ENCODE measurements around the gene TSEN54. TPM values are rescaled to one million over a fixed set of nuclear protein-coding genes. Genes with fewer than 3 reads are reported as not detected.
A peak's percentile ranks its signal among the peaks of the same experiment; 100 is the strongest.

Gene TSEN54
- total RNA-seq, 1 donor from 2014 or later, result 23.2 TPM

- ATAC-seq, result peak; percentile 33
Observed at GRCh38 chr17:75504347-75505151, 11.8 kb upstream of the TSEN54 start.

GRCh38 chr17:75505152-75505409 is 11.2 kb upstream of the TSEN54 start:
- ATAC-seq, result no peak

GRCh38 chr17:75505640-75506039 is 10.7 kb upstream of the TSEN54 start:
- no peak for ATAC-seq

DNA sequence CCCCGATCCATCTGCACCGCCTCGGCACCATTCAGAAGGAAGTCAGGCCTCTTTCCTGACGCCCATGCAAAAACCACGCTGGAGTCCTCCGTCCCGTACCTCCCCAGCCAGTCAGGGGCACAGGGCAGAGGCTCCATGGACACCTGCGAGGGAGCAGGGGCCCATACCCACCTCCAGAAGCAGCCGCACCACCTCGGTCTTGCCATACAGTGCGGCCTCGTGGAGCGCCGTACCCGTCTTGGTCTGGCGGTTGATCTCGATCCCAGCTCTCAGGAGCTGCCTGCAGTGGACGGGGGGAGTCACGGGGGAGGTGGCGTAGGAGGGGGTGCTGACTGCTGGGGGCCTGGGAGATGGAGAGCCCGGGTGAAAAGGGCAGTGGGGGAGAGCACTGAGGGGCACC is 10.2 kb upstream of the TSEN54 start:
- no peak for ATAC-seq

GRCh38 chr17:75506888-75507287 is 9.4 kb upstream of the TSEN54 start:
- no peak for ATAC-seq

DNA sequence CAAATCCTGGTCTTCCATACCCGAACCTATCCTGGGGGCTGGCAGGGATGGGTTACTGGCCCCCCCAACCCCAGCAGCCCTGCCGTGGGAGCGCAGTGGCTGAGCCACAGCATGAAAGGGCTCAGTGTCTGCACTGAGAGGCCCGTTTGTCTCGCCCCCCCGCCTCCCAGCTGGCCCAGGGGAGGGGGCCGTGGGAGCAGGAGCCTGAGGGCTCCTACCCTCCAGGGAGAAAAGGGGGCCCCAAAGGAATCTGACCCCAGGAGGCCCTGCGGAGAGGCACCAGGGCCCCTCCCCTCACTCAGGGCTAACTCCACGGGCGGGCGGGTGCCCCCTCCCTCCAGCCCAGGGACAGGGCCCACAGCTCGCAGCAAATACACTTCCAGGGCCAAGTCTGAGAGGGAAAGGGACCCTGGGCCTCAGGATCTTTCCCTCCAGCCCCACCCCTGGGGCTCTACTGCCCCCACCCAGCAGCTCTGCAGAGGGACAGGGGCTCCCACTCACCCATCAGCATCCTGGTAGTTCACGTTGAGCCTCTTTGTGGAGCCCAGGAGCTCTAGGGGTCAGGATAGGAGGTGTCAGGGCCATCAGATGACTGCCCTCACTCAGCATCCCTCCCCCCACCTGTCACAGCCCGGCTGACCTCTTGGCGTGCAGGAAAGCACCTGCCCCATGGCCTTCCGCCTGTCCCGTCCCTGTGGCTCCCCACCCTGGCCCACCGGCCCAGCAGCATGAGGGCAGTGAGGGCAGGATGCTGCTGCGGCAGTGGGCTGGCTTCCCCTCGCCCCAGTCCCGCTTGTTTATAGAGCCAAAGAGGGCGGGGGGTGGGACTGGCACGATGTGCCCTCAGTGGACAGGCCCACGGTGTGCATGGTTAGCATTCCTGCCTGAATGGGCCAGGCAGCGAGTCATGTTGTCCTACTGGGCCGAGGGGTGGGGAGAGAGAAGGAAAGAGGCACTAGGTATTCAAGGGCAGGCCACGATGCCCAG is 8.3 kb upstream of the TSEN54 start:
- ATAC-seq, result no peak

DNA sequence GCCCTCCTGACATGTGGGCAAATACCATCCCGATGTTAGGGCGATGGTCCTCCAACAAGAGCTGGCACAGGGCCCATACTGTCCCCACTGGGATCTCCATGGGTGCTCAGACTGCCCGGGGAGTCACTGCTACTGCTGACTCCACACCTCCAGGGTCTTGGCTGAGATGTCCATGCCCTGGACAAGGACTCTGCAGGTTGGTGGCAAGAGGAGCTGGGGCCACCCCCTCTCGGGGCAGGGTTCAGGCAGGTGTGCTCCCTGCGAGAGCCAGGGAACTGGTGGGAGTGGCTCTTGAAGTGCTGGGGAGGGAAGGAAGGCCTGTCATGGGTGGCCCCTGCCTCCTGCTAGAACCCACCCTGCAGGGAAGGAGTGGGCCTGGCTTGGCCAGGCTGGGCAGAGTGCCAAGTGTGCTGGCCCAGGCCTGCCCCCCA is 7.4 kb upstream of the TSEN54 start:
- ATAC-seq, result no peak

- peak; percentile 16 for ATAC-seq
Observed at GRCh38 chr17:75509528-75510258, 6.6 kb upstream of the TSEN54 start.

DNA sequence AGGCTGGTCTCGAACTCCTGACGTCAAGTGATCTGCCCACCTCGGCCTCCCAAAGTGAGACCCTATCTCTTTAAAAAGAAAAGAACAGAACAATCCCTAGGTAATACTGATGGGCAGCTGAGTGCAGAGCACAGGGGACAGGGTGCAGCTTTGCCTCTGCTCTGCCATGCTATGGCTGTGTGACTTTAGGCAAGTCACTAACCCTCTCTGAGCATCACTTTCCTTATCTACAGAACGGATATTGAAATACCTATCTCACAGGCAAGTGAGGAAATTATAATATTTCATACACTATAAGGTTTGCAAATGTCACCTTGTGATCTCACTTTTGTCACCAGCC is 5.1 kb upstream of the TSEN54 start:
- no peak for ATAC-seq

GRCh38 chr17:75511610-75512575 is 4.4 kb upstream of the TSEN54 start:
- no peak for ATAC-seq

DNA sequence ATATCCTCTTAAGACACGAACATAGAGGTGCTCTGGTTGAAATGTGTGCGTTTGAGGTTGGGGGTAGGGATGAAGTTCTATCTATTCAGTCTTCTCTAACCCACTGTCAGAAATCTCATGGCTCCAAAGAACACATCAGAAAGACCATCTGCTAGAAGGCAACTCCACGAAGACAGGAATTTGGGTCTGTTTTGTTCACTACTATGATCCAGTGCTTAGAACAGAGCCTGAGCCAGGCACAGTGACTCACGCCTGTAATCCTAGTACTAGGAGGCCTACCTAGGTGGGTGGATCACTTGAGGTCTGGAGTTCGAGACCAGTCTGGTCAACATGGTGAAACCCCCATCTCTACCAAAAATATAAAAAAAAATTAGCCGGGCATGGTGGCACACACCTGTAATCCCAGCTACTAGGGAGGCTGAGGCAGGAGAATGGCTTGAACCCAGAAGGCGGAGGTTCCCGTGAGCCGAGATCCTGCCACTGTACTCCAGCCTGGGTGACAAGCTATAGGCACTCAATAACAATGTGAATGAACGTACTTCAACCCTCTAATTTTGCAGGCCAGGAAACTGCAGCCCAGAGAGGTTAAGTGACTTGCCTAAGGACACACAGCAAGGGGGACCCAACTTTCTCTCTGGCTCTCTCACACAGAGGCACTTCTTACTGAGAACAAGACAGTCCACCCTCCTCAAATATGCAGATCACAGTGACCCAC is 3.2 kb upstream of the TSEN54 start:
- no peak for ATAC-seq

- ATAC-seq, result no peak
Observed at GRCh38 chr17:75513641-75514000, 2.7 kb upstream of the TSEN54 start.

DNA sequence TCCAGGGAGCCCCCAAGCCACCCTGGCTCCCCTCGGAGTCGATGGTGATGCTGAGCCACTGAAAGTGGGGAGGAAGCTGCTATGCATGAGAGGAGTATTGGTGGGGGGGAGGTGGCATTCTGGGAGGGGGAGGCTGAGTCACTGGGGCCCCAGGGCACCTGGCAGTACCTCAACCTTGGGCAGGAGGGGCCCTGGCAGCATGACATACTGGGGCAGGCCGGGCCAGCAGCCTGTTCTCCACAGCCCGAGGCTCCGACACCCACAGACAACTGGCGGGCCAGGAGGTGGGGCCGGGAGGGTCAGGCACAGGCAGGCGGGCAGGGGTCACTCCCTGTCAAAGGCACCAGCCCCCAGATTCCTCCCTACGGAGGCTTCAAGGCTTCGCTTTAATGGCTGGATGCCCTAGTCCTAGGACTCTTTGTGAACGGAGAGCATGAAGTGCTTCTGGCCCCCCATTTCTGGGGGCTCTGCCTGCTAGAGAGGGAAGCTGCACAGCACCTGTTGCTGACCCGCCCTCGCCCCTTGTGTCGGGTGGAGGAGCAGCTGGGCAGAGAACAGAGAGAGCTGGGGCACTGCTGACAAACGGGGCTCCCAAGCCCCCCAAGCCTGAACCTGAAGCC is 1.9 kb upstream of the TSEN54 start:
- ATAC-seq, result peak; percentile 44

GRCh38 chr17:75514919-75515495 is 1.3 kb upstream of the TSEN54 start:
- ATAC-seq, result peak; percentile 1

- ATAC-seq, result peak; percentile 75
Observed at GRCh38 chr17:75515496-75516254, 653 bp upstream of the TSEN54 start, which contains the start of gene CASKIN2. CASKIN2 (minus strand) TSS chr17:75515537; CDS start chr17:75513804, 1,733 bp downstream.

DNA sequence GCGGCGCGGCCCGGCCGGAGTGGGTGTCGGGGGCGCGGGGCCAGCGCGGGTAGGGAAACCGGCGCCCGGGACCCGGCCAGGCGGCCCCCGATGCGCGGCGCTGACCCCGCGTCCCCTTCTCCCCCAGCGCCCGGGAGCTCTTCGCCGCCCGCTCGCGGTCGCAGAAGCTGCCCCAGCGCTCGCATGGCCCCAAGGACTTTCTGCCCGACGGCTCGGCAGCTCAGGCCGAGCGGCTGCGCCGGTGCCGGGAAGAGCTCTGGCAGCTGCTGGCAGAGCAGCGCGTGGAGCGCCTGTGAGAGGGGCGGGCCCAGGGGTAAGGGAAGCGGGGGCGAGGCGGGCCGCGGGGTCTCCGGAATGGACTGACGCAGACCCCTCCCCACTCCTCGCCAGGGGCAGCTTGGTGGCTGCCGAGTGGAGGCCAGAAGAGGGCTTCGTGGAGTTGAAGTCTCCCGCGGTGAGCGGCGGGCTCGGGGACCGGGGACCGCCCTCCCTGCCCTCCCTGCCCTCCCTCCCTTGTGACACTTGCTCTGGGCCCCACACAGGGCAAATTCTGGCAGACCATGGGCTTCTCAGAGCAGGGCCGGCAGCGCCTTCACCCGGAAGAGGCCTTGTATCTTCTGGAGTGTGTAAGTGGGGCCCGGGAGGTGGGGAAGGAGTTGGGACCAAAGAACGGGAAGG is 430 bp downstream of the TSEN54 start:
- ATAC-seq, result no peak

- ATAC-seq, result no peak
Observed at GRCh38 chr17:75517297-75517865, 1.1 kb downstream of the TSEN54 start.

GRCh38 chr17:75518201-75518600 is 1.9 kb downstream of the TSEN54 start:
- ATAC-seq, result no peak
